NCI-H128 (cell line): ENCODE data around the gene TBXT.
"Not testable (repeated sequence)": the region's sequence is repeated elsewhere in the genome, so short reads cannot be mapped to it uniquely, and the experiment has no call there.

Experiments
- DNase-seq: peaks from one replicate; lab custom pipeline; 2025; ENCODE audit not compliant: unreplicated experiment; lab: John Stamatoyannopoulos, UW

Gene TBXT

GRCh38 chr6:166173281-166173951 is 5.8 kb upstream of the TBXT start:
- no peak for DNase-seq

GRCh38 chr6:166172546-166172945 is 4.9 kb upstream of the TBXT start:
- no peak for DNase-seq

- no peak for DNase-seq
Measured at GRCh38 chr6:166169549-166170421, 2.1 kb upstream of the TBXT start.

- DNase-seq = no peak
Measured at GRCh38 chr6:166168616-166169548, 1.2 kb upstream of the TBXT start.

- DNase-seq = no peak
Measured at GRCh38 chr6:166167258-166167731, 356 bp downstream of the TBXT start.

GRCh38 chr6:166166314-166167257 is 1.1 kb downstream of the TBXT start:
- no peak for DNase-seq

GRCh38 chr6:166165558-166166313 is 1.9 kb downstream of the TBXT start:
- no peak for DNase-seq

- DNase-seq = no peak
Measured at GRCh38 chr6:166162599-166163342, 4.9 kb downstream of the TBXT start.

- no peak for DNase-seq
Measured at GRCh38 chr6:166157930-166158617, 9.6 kb downstream of the TBXT start.

- DNase-seq = no peak
Measured at GRCh38 chr6:166156942-166157341, 10.7 kb downstream of the TBXT start.

- DNase-seq = no peak
Measured at GRCh38 chr6:166153966-166154365, 13.7 kb downstream of the TBXT start.

- DNase-seq = no peak
Measured at GRCh38 chr6:166152660-166153059, 15.0 kb downstream of the TBXT start.

GRCh38 chr6:166151798-166152197 is 15.9 kb downstream of the TBXT start:
- no peak for DNase-seq

- DNase-seq = no peak
Measured at GRCh38 chr6:166145751-166146150, 21.9 kb downstream of the TBXT start.

- DNase-seq = no peak
Measured at GRCh38 chr6:166143011-166143410, 24.6 kb downstream of the TBXT start.

GRCh38 chr6:166127624-166128472 is 39.8 kb downstream of the TBXT start:
- DNase-seq = no peak

GRCh38 chr6:166123115-166123514 is 44.5 kb downstream of the TBXT start:
- not testable (repeated sequence) for DNase-seq
